GM12878 (cell line): ENCODE data around the gene POLR2F. TPM values are rescaled to one million over a fixed set of nuclear protein-coding genes. Genes with fewer than 3 reads are reported as not detected.

Source experiments
- ATAC-seq: fragments of 200-7000 bp; cut with Tn5 transposase; 3 replicates; pipeline ENCODE4 v1.9.1; 2020; ENCODE audit warnings: mild to moderate bottlenecking, moderate library complexity
- BruUV-seq: library from RNA; stranded (reverse); fragments of 400-500 nt; replicated peaks from 2 replicates; lab custom pipeline; 2021; lab: Mats Ljungman, UMichigan
- CTCF ChIA-PET: fragments of 300-600 bp; sonication (Branson Sonifier 250); formaldehyde crosslinking; extraction: SDS; loops from one replicate; lab custom pipeline; 2021; ENCODE audit warnings: inconsistent platforms; lab: Yijun Ruan, JAX
- POLR2A ChIA-PET: fragments of 350-600 bp; formaldehyde crosslinking; extraction: SDS; loops from one replicate; lab custom pipeline; 2021; ENCODE audit warnings: inconsistent platforms; lab: Charles Lee
- RAD21 ChIA-PET: fragments of 300-600 bp; sonication (Branson Sonifier 250); formaldehyde crosslinking; loops from one replicate; lab custom pipeline; 2023; ENCODE audit warnings: antibody characterized with exemption; ENCODE audit not compliant: unreplicated experiment; lab: Charles Lee
- SMC1A ChIA-PET: fragments of 300-600 bp; sonication (Branson Sonifier 250); formaldehyde crosslinking; loops from one replicate; lab custom pipeline; 2023; ENCODE audit not compliant: unreplicated experiment, uncharacterized antibody; lab: Charles Lee
- DNase-seq: peaks from one replicate; pipeline ENCODE4 v3.0.0-alpha.2; 2011; ENCODE audit warnings: low read depth, low spot score
- FAIRE-seq: peaks from 3 replicates; lab custom pipeline; 2011; peaks lifted over from hg19 to GRCh38; lab: Jason Lieb, UNC
- H2AFZ ChIP-seq: 2 replicates; pipeline ENCODE4 v1.6.0; 2011; ENCODE audit warnings: low read depth, low read length, control low read depth; ENCODE audit not compliant: control insufficient read depth
- H3K27ac ChIP-seq: 2 replicates; pipeline ENCODE4 v1.5.1; 2011; ENCODE audit warnings: control low read depth; ENCODE audit not compliant: control insufficient read depth, insufficient read depth
- H3K27me3 ChIP-seq, 2 experiments: replicated peaks in 1 of 2; 2 replicates each; pipeline versions ENCODE4 v1.6.0 to v1.6.1; 2011; ENCODE audit warnings: low read length in 1 of 2; ENCODE audit not compliant: control insufficient read depth in 2 of 2, insufficient read depth in 2 of 2
- H3K36me3 ChIP-seq, 2 experiments: 2 replicates each; pipeline ENCODE4 v1.5.1; 2011; ENCODE audit warnings: low read length in 1 of 2; ENCODE audit not compliant: control insufficient read depth in 2 of 2, insufficient read depth in 2 of 2
- H3K4me1 ChIP-seq: 2 replicates; pipeline ENCODE4 v1.6.1; 2011; ENCODE audit warnings: mild to moderate bottlenecking, low read length, moderate library complexity, mixed read lengths; ENCODE audit not compliant: control insufficient read depth, insufficient read depth
- H3K4me2 ChIP-seq: 2 replicates; pipeline ENCODE4 v1.6.0; 2011; ENCODE audit warnings: control low read depth; ENCODE audit not compliant: control insufficient read depth, insufficient read depth
- H3K4me3 ChIP-seq: fragments of 200-600 bp; sonication (generic); 2 replicates; pipeline ENCODE4 v1.5.1; 2016
- H3K79me2 ChIP-seq: 2 replicates; pipeline ENCODE4 v1.6.0; 2011; ENCODE audit warnings: low read length; ENCODE audit not compliant: control insufficient read depth, insufficient read depth
- H3K9ac ChIP-seq: 2 replicates; pipeline ENCODE4 v1.8.0; 2011; ENCODE audit warnings: low read length, control low read depth, mixed read lengths; ENCODE audit not compliant: control insufficient read depth, insufficient read depth
- H3K9me3 ChIP-seq: replicated peaks from 3 replicates; pipeline ENCODE4 v1.5.1; 2011; ENCODE audit warnings: mild to moderate bottlenecking, low read length; ENCODE audit not compliant: control insufficient read depth, insufficient read depth
- H4K20me1 ChIP-seq: 2 replicates; pipeline ENCODE4 v1.6.0; 2011; ENCODE audit not compliant: control insufficient read depth, insufficient read depth
- CHD2 ChIP-seq: IDR thresholded peaks from 2 replicates; pipeline ENCODE4 v1.6.1; 2011; ENCODE audit warnings: low read depth, low read length, improper control_type of control experiment, borderline replicate concordance
- EED ChIP-seq: sonication (generic); IDR thresholded peaks from 2 replicates; pipeline ENCODE4 v1.6.1; 2016; ENCODE audit warnings: antibody characterized with exemption, low read depth
- NFYB ChIP-seq: IDR thresholded peaks from 2 replicates; pipeline ENCODE4 v1.6.1; 2011; ENCODE audit warnings: low read depth, mild to moderate bottlenecking, low read length, improper control_type of control experiment, moderate library complexity; ENCODE audit not compliant: insufficient read depth
- PAX5 ChIP-seq: IDR thresholded peaks from 2 replicates; pipeline ENCODE4 v1.6.1; 2011; ENCODE audit warnings: low read depth, low read length, borderline replicate concordance
- RFX5 ChIP-seq: IDR thresholded peaks from 2 replicates; pipeline ENCODE4 v1.6.1; 2011; ENCODE audit warnings: low read depth, low read length, improper control_type of control experiment
- SP1 ChIP-seq: IDR thresholded peaks from one replicate; pipeline ENCODE4 v1.6.1; 2011; ENCODE audit warnings: low read depth, low read length
- YBX1 ChIP-seq: fragments of 450-650 bp; IDR thresholded peaks from 2 replicates; pipeline ENCODE4 v1.6.1; 2016; ENCODE audit warnings: antibody characterized with exemption
- ZNF217 ChIP-seq: fragments of 450-650 bp; IDR thresholded peaks from 2 replicates; pipeline ENCODE4 v1.6.1; 2017; ENCODE audit warnings: antibody characterized with exemption, mild to moderate bottlenecking
- ZSCAN29 ChIP-seq: fragments of 450-650 bp; IDR thresholded peaks from 2 replicates; pipeline ENCODE4 v1.6.1; 2017; ENCODE audit warnings: mild to moderate bottlenecking, moderate library complexity
- WGBS: methylation state at CpG from one replicate; pipeline ENCODE4 v1.1.6; 2016; ENCODE audit warnings: low lambda C conversion rate; ENCODE audit not compliant: insufficient replicate concordance, insufficient coverage; ENCODE audit errors: missing lambda C conversion rate; 5-methylcytosine and 5-hydroxymethylcytosine counted together
- in situ Hi-C: fragments of 300-500 bp; cut with MboI; formaldehyde crosslinking; loops from 9 replicates; pipeline ENCODE4 v1.14.3; 2018; ENCODE audit warnings: mixed read lengths
- intact Hi-C: fragments of 100-400 bp; cut with micrococcal nuclease; formaldehyde crosslinking; loops from one replicate; pipeline ENCODE4 v1.14.2; 2022; ENCODE audit not compliant: unreplicated experiment
- polyA plus RNA-seq, 11 experiments: library from polyadenylated mRNA; depleted of rRNA in 4 of 11; unstranded in 6 of 11; stranded (reverse) in 5 of 11; fragments of >200 nt; fragmentation: Nextera tagmentation in 4 of 11; fragmentation: Illumina TruSeq in 1 of 11; extraction: Ambion mirVana in 4 of 11; extraction: Trizol in 1 of 11; gene quantifications; 1 replicate in 1 of 11; 2 replicates in 10 of 11; pipeline versions ENCODE4 v1.2.1 to v1.2.3, GENCODE V29; 2011 to 2016; ENCODE audit warnings: inconsistent platforms in 2 of 11, missing spikeins in 2 of 11, low read depth in 1 of 11
- total RNA-seq, 4 experiments: library from RNA; depleted of rRNA in 3 of 4; stranded (reverse); fragments of >200 nt in 3 of 4; fragmentation: Illumina TruSeq in 1 of 4; extraction: Trizol in 1 of 4; gene quantifications; 2 replicates each; pipeline versions ENCODE4 v1.2.1 to v1.2.3, GENCODE V29; 2013 to 2021
- TF ChIP-seq, protein P1 (sequence below): IDR thresholded peaks from 2 replicates; pipeline ENCODE4 v1.6.1; 2011; ENCODE audit warnings: low read depth, low read length, improper control_type of control experiment, borderline replicate concordance
- TF ChIP-seq, protein P2 (sequence below): IDR thresholded peaks from 2 replicates; pipeline ENCODE4 v1.6.1; 2012; ENCODE audit warnings: low read depth, low read length, improper control_type of control experiment
- TF ChIP-seq, protein P3 (sequence below): fragments of 450-650 bp; formaldehyde crosslinking; IDR thresholded peaks from 2 replicates; pipeline ENCODE4 v1.4.0; 2022; ENCODE audit warnings: mild to moderate bottlenecking, moderate library complexity
- TF ChIP-seq, protein P4 (sequence below): fragments of 450-650 bp; IDR thresholded peaks from 2 replicates; pipeline ENCODE4 v1.6.1; 2017; ENCODE audit warnings: mild to moderate bottlenecking, low read depth, inconsistent platforms; ENCODE audit not compliant: poor library complexity, severe bottlenecking

POLR2F gene
- total and polyA plus RNA-seq, 10 of the 15 experiments (the other 5 are each of a cell fraction or from before 2014, with no cell fraction given): 71.9 to 218 (median 100.0) TPM

DNA sequence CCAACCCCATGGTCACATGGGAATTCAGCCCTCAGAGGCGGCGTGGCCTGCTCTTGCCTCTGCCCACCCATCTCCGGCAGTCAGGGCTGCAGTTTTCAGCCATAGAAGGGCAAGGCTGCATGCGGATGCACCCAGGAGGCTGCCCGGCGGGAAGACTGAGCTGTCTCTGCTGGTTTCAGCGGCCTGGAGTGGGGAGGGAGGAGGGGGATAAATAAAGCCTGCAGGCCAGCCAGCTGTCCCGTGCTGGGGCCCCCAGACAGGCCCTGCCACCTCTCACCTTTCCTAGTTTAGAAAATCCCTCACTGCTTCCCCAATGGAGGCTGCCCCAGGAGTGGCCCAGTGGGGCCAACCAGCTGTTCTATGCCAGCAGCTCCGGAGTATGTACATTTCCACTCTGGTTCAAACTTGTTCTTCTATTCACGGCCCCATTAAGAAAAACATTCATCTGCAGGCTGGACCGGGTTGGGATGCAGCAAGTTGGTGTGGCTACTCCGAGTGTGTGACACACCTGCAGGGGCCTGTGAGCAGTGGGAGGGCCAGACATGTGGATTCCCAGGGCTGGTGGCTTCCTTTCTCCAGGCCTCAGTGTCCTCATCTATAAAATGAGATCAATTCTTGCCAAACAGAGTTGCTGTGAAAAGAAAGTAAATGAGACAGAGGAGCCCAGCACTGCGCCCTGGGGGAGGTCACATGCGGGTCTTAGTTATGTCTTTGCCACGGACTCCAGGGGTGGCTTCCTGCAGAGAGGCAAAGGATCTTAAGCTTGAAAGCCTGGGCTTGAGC lies 42.4 kb upstream of the POLR2F start:
- Histone ChIP-seq H3K79me2 (peaks cover 2% of the 10 kb centered on the region; the same call in 1 of the 2 replicates), H3K36me3 (no peaks in the 10 kb centered on the region), H3K4me2 (no peak overlapping the region), H3K4me3 (no peak overlapping the region), H3K9ac (no peak overlapping the region), H2AFZ (no peak overlapping the region), H4K20me1 (no peaks in the 10 kb centered on the region), H3K27me3 (no peaks in the 10 kb centered on the region), H3K27ac (no peak overlapping the region), H3K9me3 (no peaks in the 10 kb centered on the region), H3K4me1 (no peaks in the 10 kb centered on the region)
- 86% methylated on average over 15 of the region's 15 CpGs for WGBS
- intact Hi-C loops (no loop called here), in situ Hi-C loops (no loop called here)
- ChIA-PET SMC1A (interaction anchor here (0.7 kb wide), 1 partner anchor 15 kb away, joined by 3 read pairs; no protein-coding TSS in a partner anchor), RAD21 (no interaction called here), CTCF (interaction anchor here (0.7 to 1.5 kb wide), 2 partner anchors 7 to 13 kb away, joined by 3 read pairs; no protein-coding TSS in a partner anchor), POLR2A (interaction anchor here (0.5 kb wide), 2 partner anchors 31 to 44 kb away, joined by 3 to 4 read pairs; no protein-coding TSS in a partner anchor)
- ATAC-seq (no peak), FAIRE-seq (no peak), DNase-seq (no peak)
- no TSS peak for BruUV-seq
- TF ChIP-seq, protein P1, sequence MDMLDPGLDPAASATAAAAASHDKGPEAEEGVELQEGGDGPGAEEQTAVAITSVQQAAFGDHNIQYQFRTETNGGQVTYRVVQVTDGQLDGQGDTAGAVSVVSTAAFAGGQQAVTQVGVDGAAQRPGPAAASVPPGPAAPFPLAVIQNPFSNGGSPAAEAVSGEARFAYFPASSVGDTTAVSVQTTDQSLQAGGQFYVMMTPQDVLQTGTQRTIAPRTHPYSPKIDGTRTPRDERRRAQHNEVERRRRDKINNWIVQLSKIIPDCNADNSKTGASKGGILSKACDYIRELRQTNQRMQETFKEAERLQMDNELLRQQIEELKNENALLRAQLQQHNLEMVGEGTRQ: no peak
- no peak for TF ChIP-seq RFX5
- TF ChIP-seq, protein P2, sequence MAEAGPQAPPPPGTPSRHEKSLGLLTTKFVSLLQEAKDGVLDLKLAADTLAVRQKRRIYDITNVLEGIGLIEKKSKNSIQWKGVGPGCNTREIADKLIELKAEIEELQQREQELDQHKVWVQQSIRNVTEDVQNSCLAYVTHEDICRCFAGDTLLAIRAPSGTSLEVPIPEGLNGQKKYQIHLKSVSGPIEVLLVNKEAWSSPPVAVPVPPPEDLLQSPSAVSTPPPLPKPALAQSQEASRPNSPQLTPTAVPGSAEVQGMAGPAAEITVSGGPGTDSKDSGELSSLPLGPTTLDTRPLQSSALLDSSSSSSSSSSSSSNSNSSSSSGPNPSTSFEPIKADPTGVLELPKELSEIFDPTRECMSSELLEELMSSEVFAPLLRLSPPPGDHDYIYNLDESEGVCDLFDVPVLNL: no peak
- TF ChIP-seq ZNF217: no peak
- TF ChIP-seq ZSCAN29: no peak
- TF ChIP-seq, protein P3, sequence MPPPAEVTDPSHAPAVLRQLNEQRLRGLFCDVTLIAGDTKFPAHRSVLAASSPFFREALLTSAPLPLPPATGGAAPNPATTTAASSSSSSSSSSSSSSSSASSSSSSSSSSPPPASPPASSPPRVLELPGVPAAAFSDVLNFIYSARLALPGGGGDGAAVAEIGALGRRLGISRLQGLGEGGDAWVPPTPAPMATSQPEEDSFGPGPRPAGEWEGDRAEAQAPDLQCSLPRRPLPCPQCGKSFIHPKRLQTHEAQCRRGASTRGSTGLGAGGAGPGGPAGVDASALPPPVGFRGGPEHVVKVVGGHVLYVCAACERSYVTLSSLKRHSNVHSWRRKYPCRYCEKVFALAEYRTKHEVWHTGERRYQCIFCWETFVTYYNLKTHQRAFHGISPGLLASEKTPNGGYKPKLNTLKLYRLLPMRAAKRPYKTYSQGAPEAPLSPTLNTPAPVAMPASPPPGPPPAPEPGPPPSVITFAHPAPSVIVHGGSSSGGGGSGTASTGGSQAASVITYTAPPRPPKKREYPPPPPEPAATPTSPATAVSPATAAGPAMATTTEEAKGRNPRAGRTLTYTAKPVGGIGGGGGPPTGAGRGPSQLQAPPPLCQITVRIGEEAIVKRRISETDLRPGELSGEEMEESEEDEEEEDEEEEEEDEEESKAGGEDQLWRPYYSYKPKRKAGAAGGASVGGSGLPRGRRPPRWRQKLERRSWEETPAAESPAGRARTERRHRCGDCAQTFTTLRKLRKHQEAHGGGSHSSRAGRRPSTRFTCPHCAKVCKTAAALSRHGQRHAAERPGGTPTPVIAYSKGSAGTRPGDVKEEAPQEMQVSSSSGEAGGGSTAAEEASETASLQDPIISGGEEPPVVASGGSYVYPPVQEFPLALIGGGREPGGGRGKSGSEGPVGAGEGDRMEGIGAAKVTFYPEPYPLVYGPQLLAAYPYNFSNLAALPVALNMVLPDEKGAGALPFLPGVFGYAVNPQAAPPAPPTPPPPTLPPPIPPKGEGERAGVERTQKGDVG (CRISPR knock-in tag): no peak
- TF ChIP-seq PAX5: no peak
- no peak for TF ChIP-seq EED
- TF ChIP-seq CHD2: no peak
- TF ChIP-seq SP1: no peak
- TF ChIP-seq YBX1: no peak
- TF ChIP-seq, protein P4, sequence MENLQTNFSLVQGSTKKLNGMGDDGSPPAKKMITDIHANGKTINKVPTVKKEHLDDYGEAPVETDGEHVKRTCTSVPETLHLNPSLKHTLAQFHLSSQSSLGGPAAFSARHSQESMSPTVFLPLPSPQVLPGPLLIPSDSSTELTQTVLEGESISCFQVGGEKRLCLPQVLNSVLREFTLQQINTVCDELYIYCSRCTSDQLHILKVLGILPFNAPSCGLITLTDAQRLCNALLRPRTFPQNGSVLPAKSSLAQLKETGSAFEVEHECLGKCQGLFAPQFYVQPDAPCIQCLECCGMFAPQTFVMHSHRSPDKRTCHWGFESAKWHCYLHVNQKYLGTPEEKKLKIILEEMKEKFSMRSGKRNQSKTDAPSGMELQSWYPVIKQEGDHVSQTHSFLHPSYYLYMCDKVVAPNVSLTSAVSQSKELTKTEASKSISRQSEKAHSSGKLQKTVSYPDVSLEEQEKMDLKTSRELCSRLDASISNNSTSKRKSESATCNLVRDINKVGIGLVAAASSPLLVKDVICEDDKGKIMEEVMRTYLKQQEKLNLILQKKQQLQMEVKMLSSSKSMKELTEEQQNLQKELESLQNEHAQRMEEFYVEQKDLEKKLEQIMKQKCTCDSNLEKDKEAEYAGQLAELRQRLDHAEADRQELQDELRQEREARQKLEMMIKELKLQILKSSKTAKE: no peak
- TF ChIP-seq NFYB: no peak
